NCI-H345 treated with DMSO at 0.1 percent for 48 hours (cell line): ENCODE results near the gene BAAT.
A peak's percentile ranks its signal among the peaks of the same experiment; 100 is the strongest.
"Not testable (repeated sequence)": the region's sequence is repeated elsewhere in the genome, so short reads cannot be mapped to it uniquely, and the experiment has no call there.

Experiments
- DNase-seq: peaks from one replicate; lab custom pipeline; 2025; ENCODE audit not compliant: unreplicated experiment; lab: John Stamatoyannopoulos, UW

BAAT gene

GRCh38 chr9:101365181-101365580 is 19.6 kb downstream of the BAAT start:
- DNase-seq, result no peak

- no peak for DNase-seq
Observed at GRCh38 chr9:101362450-101362849, 22.4 kb downstream of the BAAT start.

- DNase-seq, result no peak
Observed at GRCh38 chr9:101360647-101361046, 24.2 kb downstream of the BAAT start.

- no peak for DNase-seq
Observed at GRCh38 chr9:101359679-101360078, 25.1 kb downstream of the BAAT start.

GRCh38 chr9:101356619-101357018 is 28.2 kb downstream of the BAAT start:
- DNase-seq, result no peak

- DNase-seq, result no peak
Observed at GRCh38 chr9:101354765-101355708, 29.8 kb downstream of the BAAT start.

- no peak for DNase-seq
Observed at GRCh38 chr9:101354143-101354764, 30.6 kb downstream of the BAAT start.

- DNase-seq, result no peak
Observed at GRCh38 chr9:101353683-101354082, 31.1 kb downstream of the BAAT start.

- no peak for DNase-seq
Observed at GRCh38 chr9:101352892-101353463, 31.8 kb downstream of the BAAT start.

- no peak for DNase-seq
Observed at GRCh38 chr9:101350285-101350684, 34.5 kb downstream of the BAAT start.

GRCh38 chr9:101342595-101342994 is 42.2 kb downstream of the BAAT start:
- no peak for DNase-seq

GRCh38 chr9:101341958-101342357 is 42.8 kb downstream of the BAAT start:
- no peak for DNase-seq

GRCh38 chr9:101337237-101337636 is 47.6 kb downstream of the BAAT start:
- no peak for DNase-seq

GRCh38 chr9:101336091-101336490 is 48.7 kb downstream of the BAAT start:
- DNase-seq, result no peak

GRCh38 chr9:101333926-101334702 is 50.7 kb downstream of the BAAT start:
- no peak for DNase-seq

GRCh38 chr9:101333490-101333889 is 51.3 kb downstream of the BAAT start:
- no peak for DNase-seq

- no peak for DNase-seq
Observed at GRCh38 chr9:101332362-101332761, 52.4 kb downstream of the BAAT start.

- DNase-seq, result not testable (repeated sequence)
Observed at GRCh38 chr9:101327422-101327909, 57.3 kb downstream of the BAAT start.

- peak; percentile 76 for DNase-seq
Observed at GRCh38 chr9:101326501-101326900, 58.3 kb downstream of the BAAT start.

GRCh38 chr9:101326035-101326434 is 58.8 kb downstream of the BAAT start:
- DNase-seq, result no peak

- DNase-seq, result peak; percentile 32
Observed at GRCh38 chr9:101325053-101325452, 59.8 kb downstream of the BAAT start.
